Measurements from ENCODE around the gene DGKD. TPM values are rescaled to one million over a fixed set of nuclear protein-coding genes. Genes with fewer than 3 reads are reported as not detected.

Gene DGKD
- total and polyA plus RNA-seq, 10 of the 15 experiments (the other 5 are each of a cell fraction or from before 2014, with no cell fraction given), result 2.7 to 81.9 (median 27.0) TPM

GRCh38 chr2:233418761-233419546, 64.7 kb downstream of the DGKD start (continued):
- TF ChIP-seq EGR1 (IDR thresholded peaks at IDR 0.05; ENCODE audit: borderline replicate concordance in 1 of 2, low read depth in 2 of 2, low read length in 2 of 2), result peak in 1 of 2 experiments; percentile 5; a peak in 1 of 3 replicates
- no peak for TF ChIP-seq SRF (IDR thresholded peaks at IDR 0.05; ENCODE audit: low read depth in 2 of 2, low read length in 2 of 2)
- peak; percentile 29 for TF ChIP-seq CREB1 (IDR thresholded peaks at IDR 0.05; ENCODE audit: low read depth)
- TF ChIP-seq TCF12 (IDR thresholded peaks at IDR 0.05; ENCODE audit: low read depth, low read length), result peak; percentile 86
- TF ChIP-seq FOS (IDR thresholded peaks at IDR 0.05; ENCODE audit: borderline replicate concordance, extremely low read depth, insufficient read length), result no peak
- peak; percentile 38 for TF ChIP-seq CUX1 (IDR thresholded peaks at IDR 0.05; ENCODE audit: insufficient replicate concordance, low read depth, low read length)
- TF ChIP-seq SP1 (IDR thresholded peaks at IDR 0.05; ENCODE audit: low read depth, low read length), result peak; percentile 23
- no peak for TF ChIP-seq TAF1 (IDR thresholded peaks at IDR 0.05; ENCODE audit: borderline replicate concordance, low read depth, low read length)
- peak; percentile 84 for TF ChIP-seq IKZF1 (conservative IDR thresholded peaks at IDR 0.05)
- TF ChIP-seq PBX3 (IDR thresholded peaks at IDR 0.05; ENCODE audit: insufficient replicate concordance, low read depth, low read length), result no peak
- peak; percentile 62 for TF ChIP-seq MEF2B (IDR thresholded peaks at IDR 0.05; ENCODE audit: partially characterized antibody, poor library complexity, severe bottlenecking)
- peak; percentile 91 for TF ChIP-seq EED (IDR thresholded peaks at IDR 0.05; ENCODE audit: low read depth)
- 0 out of 2 replicates have a peak, but pooled peaks have one; percentile 37 for TF ChIP-seq MEF2A (IDR thresholded peaks at IDR 0.05; ENCODE audit: insufficient read depth, low read depth, low read length)
- peak; percentile 77 to 80 for TF ChIP-seq IKZF2 (IDR thresholded peaks at IDR 0.05)
- TF ChIP-seq CREM (IDR thresholded peaks at IDR 0.05; ENCODE audit: low read depth), result peak; percentile 68
- no peak for TF ChIP-seq ZNF592 (IDR thresholded peaks at IDR 0.05)
- TF ChIP-seq GABPA (IDR thresholded peaks at IDR 0.05; ENCODE audit: low read depth), result peak; percentile 35; the same call in 1 of the 2 replicates
- TF ChIP-seq CHD2 (IDR thresholded peaks at IDR 0.05; ENCODE audit: borderline replicate concordance, low read depth, low read length), result peak; percentile 9; the same call in 1 of the 2 replicates
- TF ChIP-seq ZNF207 (IDR thresholded peaks at IDR 0.05; ENCODE audit: borderline replicate concordance), result no peak
